Lung (tissue), 12 donors: ENCODE measurements around the gene IGFBP5. TPM values are rescaled to one million over a fixed set of nuclear protein-coding genes. Genes with fewer than 3 reads are reported as not detected.

ENCODE experiments used
- ATAC-seq: fragments of 200-7000 bp; cut with Tn5 transposase; one replicate; pipeline ENCODE4 v1.9.1; 2020; ENCODE audit warnings: moderate number of reproducible peaks; ENCODE audit not compliant: insufficient read depth, low FRiP score
- DNase-seq, 3 donors: peaks; one replicate each; pipeline ENCODE4 v3.0.0-alpha.2; 2013 to 2017
- H3K27ac ChIP-seq, 2 donors: one replicate each; pipeline ENCODE4 v1.5.1; 2013; ENCODE audit warnings: mild to moderate bottlenecking in 2 of 2, moderate library complexity in 2 of 2, control low read depth in 1 of 2, inconsistent platforms in 1 of 2, low read depth in 1 of 2, low read length in 1 of 2
- H3K27me3 ChIP-seq, 3 donors: one replicate each; pipeline ENCODE4 v1.5.1; 2013; ENCODE audit warnings: low read length in 2 of 3; ENCODE audit not compliant: control insufficient read depth in 3 of 3, insufficient read depth in 3 of 3
- H3K36me3 ChIP-seq, 4 donors: one replicate each; pipeline ENCODE4 v1.5.1; 2013; ENCODE audit warnings: low read length in 4 of 4, mild to moderate bottlenecking in 1 of 4, moderate library complexity in 1 of 4; ENCODE audit not compliant: control insufficient read depth in 4 of 4, insufficient read depth in 4 of 4
- H3K4me1 ChIP-seq, 5 donors: one replicate each; pipeline ENCODE4 v1.5.1; 2013; ENCODE audit warnings: low read length in 5 of 5, mild to moderate bottlenecking in 2 of 5, moderate library complexity in 1 of 5; ENCODE audit not compliant: control insufficient read depth in 5 of 5, insufficient read depth in 5 of 5
- H3K4me3 ChIP-seq: one replicate; pipeline ENCODE4 v1.5.1; 2013; ENCODE audit warnings: mild to moderate bottlenecking, control low read depth, moderate library complexity
- H3K9ac ChIP-seq, 2 donors: one replicate each; pipeline ENCODE4 v1.5.1; 2013; ENCODE audit warnings: low read length in 2 of 2, control low read depth in 1 of 2; ENCODE audit not compliant: insufficient read depth in 1 of 2
- H3K9me3 ChIP-seq, 4 donors: one replicate each; pipeline ENCODE4 v1.5.1; 2013; ENCODE audit warnings: low read length in 3 of 4, mild to moderate bottlenecking in 1 of 4, moderate library complexity in 1 of 4; ENCODE audit not compliant: control insufficient read depth in 4 of 4, insufficient read depth in 3 of 4
- WGBS, 2 donors: extraction: QIAGEN DNeasy Blood & Tissue Kit; methylation state at CpG; one replicate each; pipeline ENCODE4 v1.1.7; 2013; 5-methylcytosine and 5-hydroxymethylcytosine counted together
- polyA plus RNA-seq, 2 donors: library from polyadenylated mRNA; stranded (reverse); fragments of 200-250 nt; gene quantifications; one replicate each; pipeline ENCODE4 v1.2.1, GENCODE V29; 2013
- total RNA-seq, 2 donors: library from RNA; depleted of rRNA in 1 of 2; stranded (reverse); fragments of >200 nt in 1 of 2; gene quantifications; one replicate each; pipeline ENCODE4 v1.2.1, GENCODE V29; 2014 to 2021
- TF ChIP-seq, protein P1 (sequence below): IDR thresholded peaks from 2 replicates; pipeline ENCODE4 v1.5.1; 2012; ENCODE audit warnings: mild to moderate bottlenecking; ENCODE audit errors: control extremely low read depth, extremely low read depth
- donor health status: control.
- donor health status: control.
- donor health status: Bipolar disorder and iron deficiency.
- donor health status: healthy.
- donor health status: DM: yes; HTN: yes; CAD: no.

The IGFBP5 gene
- total and polyA plus RNA-seq, 4 donors = 22.2 to 196 (median 86.8) TPM

DNA sequence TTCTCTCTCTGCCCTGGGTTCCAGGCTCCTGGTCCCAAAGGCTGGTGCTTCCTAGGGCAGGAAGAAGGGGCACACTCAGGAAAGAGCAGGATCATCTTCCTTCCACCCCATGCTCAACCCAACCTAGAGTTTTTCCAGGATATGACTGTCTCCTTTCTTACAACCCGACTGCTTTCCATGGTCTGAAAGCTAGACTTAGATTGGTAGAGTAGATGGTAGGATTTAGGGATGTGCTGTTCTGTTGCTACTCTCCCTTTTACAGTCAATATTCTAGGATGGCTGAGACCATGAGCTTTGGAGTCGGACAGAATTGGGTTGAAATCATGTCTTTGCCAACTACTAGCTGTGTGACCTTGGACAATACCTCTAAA lies 45.9 kb upstream of the IGFBP5 start:
- 70 to 91% methylated on average over 2 of the region's 2 CpGs for WGBS, 2 donors

DNA sequence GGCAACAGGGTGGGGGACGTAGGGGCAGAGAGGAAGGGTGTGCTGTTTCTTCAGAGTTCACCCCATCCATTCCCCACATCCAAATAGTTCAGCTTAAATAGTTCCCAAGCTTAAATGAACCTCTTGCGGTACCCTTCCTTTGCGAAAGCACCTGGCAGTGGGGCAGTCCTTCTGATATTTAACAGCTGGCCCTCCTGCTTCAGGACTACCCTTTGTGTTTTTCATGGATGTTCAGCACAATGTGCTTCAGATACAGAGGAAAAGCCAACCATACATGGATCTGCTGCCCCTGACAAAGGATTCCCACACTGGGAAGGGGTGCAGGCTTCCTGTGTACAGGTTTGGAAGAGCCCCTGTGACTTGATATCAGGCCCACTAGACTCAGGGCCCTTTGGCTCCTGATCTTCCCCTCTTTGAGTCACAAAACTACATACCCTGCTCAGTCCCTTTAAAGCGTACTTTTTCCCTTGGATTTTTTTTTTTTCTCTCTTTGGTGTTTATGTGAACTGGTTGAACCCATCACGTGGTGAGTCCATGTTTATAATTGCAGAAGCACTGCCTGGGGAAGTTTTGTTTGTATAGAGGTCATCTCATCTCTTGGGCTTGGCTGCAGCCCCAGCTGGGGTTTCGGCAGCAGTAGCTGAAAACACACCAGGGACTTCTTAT lies 45.3 kb upstream of the IGFBP5 start:
- no peak overlapping the region for H3K9ac ChIP-seq
- H3K9me3 ChIP-seq = no peaks in the 10 kb centered on the region
- TF ChIP-seq, protein P1, sequence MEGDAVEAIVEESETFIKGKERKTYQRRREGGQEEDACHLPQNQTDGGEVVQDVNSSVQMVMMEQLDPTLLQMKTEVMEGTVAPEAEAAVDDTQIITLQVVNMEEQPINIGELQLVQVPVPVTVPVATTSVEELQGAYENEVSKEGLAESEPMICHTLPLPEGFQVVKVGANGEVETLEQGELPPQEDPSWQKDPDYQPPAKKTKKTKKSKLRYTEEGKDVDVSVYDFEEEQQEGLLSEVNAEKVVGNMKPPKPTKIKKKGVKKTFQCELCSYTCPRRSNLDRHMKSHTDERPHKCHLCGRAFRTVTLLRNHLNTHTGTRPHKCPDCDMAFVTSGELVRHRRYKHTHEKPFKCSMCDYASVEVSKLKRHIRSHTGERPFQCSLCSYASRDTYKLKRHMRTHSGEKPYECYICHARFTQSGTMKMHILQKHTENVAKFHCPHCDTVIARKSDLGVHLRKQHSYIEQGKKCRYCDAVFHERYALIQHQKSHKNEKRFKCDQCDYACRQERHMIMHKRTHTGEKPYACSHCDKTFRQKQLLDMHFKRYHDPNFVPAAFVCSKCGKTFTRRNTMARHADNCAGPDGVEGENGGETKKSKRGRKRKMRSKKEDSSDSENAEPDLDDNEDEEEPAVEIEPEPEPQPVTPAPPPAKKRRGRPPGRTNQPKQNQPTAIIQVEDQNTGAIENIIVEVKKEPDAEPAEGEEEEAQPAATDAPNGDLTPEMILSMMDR = no peak
- ATAC-seq = no peak
- H3K27me3 ChIP-seq = no peaks in the 10 kb centered on the region
- H3K4me3 ChIP-seq = no peak overlapping the region
- H3K4me1 ChIP-seq = peaks cover 0 to 26% (median 13%) of the 10 kb centered on the region in 5 donors
- peak overlapping the region in 1 of 2 donors; percentile 70 for H3K27ac ChIP-seq
- WGBS, 2 donors = 56 to 75% methylated on average over 6 of the region's 6 CpGs
- no peaks in the 10 kb centered on the region for H3K36me3 ChIP-seq
- peak; percentile 77 to 95 (median 94) for DNase-seq

More for the DNA sequence above, 45.9 kb upstream of the IGFBP5 start:
- no peak overlapping the region for H3K9ac ChIP-seq
- ATAC-seq (no peak), DNase-seq (no peak)
- H3K4me3 ChIP-seq = no peak overlapping the region
- no peaks in the 10 kb centered on the region for H3K9me3 ChIP-seq
- TF ChIP-seq, protein P1 = no peak
- peak overlapping the region in 1 of 2 donors; percentile 70 for H3K27ac ChIP-seq
- H3K36me3 ChIP-seq = no peaks in the 10 kb centered on the region
- peaks cover 0 to 22% (median 13%) of the 10 kb centered on the region in 5 donors for H3K4me1 ChIP-seq
- H3K27me3 ChIP-seq = no peaks in the 10 kb centered on the region

DNA sequence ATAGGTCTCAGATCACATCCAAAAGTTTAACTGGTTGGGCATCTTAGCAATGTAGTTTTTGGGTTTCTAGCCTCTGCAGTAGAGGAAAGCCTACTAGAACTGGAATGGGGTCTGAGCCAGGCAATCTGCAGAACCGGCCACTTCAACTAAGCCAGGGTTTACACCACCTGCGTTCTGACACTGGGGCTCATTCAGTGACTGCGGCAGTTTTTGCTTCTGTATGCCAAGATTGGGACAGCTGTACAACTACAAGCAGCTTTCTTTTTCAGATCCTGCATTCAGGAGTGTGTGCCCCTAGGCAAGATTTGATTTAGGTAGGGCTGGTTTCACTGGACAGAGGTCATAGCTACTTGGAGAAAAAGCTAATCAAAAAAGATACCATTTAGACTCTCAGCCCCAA lies 43.7 kb upstream of the IGFBP5 start:
- H3K4me3 ChIP-seq = no peak overlapping the region
- peaks cover 0 to 32% (median 13%) of the 10 kb centered on the region in 5 donors for H3K4me1 ChIP-seq
- DNase-seq (no peak), ATAC-seq (no peak)
- 74 to 75% methylated on average over 3 of the region's 3 CpGs for WGBS, 2 donors
- H3K27ac ChIP-seq = no peak overlapping the region
- TF ChIP-seq, protein P1 = no peak
- H3K9ac ChIP-seq = no peak overlapping the region
- no peaks in the 10 kb centered on the region for H3K36me3 ChIP-seq
- no peaks in the 10 kb centered on the region for H3K9me3 ChIP-seq
- no peaks in the 10 kb centered on the region for H3K27me3 ChIP-seq

DNA sequence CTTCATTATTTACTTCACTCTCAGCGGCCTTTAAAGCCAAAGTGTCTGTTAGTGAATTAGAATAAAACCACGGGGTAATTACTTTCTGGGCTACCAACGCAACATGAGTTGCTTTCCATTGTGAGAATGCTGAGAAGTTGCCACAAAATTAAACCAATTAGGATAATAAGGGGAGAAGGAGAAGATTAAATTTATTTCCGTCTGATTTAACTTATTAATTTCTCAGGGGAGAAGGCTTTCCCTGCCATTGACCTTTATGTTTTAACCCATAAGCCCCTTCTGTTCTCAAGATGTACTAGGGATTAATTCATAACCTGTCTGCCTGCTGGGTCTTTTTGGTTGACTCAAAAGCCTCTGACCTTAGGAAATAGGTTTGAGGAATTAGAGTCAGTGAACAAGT lies 42.3 kb upstream of the IGFBP5 start:
- Histone ChIP-seq H3K36me3 (no peaks in the 10 kb centered on the region), H3K4me3 (no peak overlapping the region), H3K9ac (no peak overlapping the region), H3K27me3 (no peaks in the 10 kb centered on the region), H3K4me1 (peaks cover 0 to 32% (median 13%) of the 10 kb centered on the region in 5 donors), H3K9me3 (no peaks in the 10 kb centered on the region), H3K27ac (no peak overlapping the region)
- DNase-seq = no peak
- ATAC-seq = no peak
- 92 to 94% methylated on average over 4 of the region's 4 CpGs for WGBS, 2 donors
- TF ChIP-seq, protein P1 = no peak
